ENCODE data around the gene KL.

- TF ChIP-seq CTCF (conservative IDR thresholded peaks at IDR 0.05; ENCODE audit: low read depth in 2 of 2), result no peak
- no peak for TF ChIP-seq CREB1 (CRISPR knock-in tag; IDR thresholded peaks at IDR 0.05; ENCODE audit: low read depth)
- no peak for TF ChIP-seq REST (IDR thresholded peaks at IDR 0.05; ENCODE audit: unreplicated experiment)
- TF ChIP-seq STAT1 (IDR thresholded peaks at IDR 0.05; ENCODE audit: unreplicated experiment), result no peak
- no peak for TF ChIP-seq POLR2AphosphoS5 (IDR thresholded peaks at IDR 0.05; ENCODE audit: low read depth)
- TF ChIP-seq EZH2 (IDR thresholded peaks at IDR 0.05; ENCODE audit: low read depth, unreplicated experiment), result no peak
- TF ChIP-seq ETS1 (IDR thresholded peaks at IDR 0.05), result no peak
Observed at GRCh38 chr13:33014291-33014690, 1.9 kb upstream of the KL start.
